Stimulated activated CD4-positive, alpha-beta T cell treated with anti-CD3 and anti-CD28 coated beads, Interleukin-1b, Interleukin-23, amount 100 ng/mL, for 1 hour (primary cell): Measurements from ENCODE around the gene PRDM10.
"Not testable (repeated sequence)": the region's sequence is repeated elsewhere in the genome, so short reads cannot be mapped to it uniquely, and the experiment has no call there.

Source experiments
- DNase-seq, 2 donors: peaks; one replicate each; pipeline ENCODE4 v3.0.0-alpha.2; 2020; ENCODE audit warnings: low read depth in 2 of 2

PRDM10 gene

DNA sequence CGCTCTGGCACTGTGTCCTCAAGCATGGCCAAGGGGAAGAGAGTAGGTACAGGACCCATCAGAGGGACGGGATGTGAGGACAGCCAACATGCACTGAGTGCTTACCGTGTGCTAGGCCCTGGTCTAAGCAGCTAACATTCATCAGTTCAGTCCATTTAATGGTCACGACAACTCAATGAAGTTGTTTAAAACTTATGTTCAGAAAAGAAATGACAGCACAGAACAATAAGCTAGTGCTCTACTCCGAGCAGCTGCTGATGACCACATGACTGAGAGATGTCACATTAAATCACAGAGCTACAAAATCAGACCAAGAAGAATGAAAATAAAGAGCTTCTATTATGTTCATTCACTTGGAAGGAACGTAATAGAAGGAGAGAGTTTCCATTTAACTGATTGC lies 26.3 kb downstream of the PRDM10 start:
- no peak for DNase-seq

DNA sequence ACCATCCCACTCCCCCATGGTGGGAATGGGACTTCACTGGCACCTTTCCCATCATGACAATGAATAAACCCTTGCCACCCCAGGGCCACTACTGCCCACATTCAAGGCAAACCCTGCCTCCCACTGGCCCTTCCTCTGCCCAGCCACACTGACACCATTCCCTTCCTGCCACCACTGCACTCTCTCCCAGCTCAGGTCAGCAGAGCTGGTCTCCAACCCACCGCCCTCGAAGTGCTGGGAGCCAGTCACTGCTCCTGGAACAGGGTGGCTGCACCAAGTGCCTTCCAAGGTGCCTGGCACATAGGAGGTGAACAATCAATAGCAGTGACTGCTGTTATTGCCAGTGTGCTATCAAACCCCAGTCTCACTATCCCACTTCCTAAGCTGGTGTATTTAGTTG lies 27.1 kb downstream of the PRDM10 start:
- no peak for DNase-seq

DNA sequence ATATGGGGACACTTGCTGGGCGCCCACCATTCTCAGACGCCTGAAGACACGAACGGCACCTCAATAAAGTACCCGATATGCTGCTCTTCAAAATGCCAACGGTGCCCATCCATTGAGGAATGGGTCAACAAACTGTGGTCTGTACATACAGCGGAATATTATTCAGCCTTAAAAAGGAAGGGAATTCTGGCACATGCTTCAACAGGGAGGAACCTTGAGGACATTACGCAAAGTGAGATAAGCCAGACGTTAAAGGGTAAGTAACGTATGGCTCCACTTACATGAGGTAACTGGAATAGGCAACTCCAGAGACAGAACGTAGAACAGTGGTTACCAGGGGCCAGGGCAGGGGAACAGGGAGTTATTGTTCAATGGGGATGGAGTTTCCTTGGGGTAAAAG lies 28.0 kb downstream of the PRDM10 start:
- no peak for DNase-seq

DNA sequence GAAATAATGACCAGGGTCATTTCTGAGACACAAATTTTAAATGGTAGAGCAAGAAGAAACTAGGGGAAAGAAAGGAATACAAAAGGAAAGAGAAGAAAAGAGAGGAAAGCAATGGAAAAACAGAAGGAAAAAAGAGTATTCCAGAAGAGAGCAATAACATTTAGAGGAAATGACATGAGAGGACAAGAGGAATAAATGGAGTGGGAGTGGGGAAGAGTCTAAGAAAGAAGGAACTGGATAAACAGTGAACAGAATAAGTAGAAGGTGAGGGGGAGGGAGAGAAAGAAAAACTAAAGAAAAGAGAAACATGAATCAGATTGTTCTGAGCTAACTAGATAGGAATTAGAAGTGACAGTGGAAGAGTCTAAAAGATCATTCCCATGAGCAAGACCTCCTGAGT lies 28.4 kb downstream of the PRDM10 start:
- DNase-seq: no peak

DNA sequence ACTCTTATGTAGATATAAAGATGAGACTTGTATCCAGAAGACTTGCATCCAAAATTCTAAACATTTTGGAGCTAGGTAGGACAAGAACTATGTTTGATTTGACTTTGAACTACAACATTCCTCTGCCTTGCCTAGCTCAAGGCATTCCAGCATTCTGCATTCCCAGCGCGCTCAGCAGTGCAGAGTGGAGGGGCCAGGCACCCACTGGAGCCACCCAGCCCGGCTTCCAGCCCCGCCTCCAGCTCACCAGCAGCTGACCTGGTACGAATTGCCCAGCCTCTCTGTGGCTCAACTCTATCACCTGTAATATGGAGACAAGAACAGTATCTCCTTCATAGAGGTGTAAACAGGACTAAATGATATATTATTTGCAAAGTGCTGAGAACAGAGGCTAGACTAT lies 28.8 kb downstream of the PRDM10 start:
- no peak for DNase-seq

DNA sequence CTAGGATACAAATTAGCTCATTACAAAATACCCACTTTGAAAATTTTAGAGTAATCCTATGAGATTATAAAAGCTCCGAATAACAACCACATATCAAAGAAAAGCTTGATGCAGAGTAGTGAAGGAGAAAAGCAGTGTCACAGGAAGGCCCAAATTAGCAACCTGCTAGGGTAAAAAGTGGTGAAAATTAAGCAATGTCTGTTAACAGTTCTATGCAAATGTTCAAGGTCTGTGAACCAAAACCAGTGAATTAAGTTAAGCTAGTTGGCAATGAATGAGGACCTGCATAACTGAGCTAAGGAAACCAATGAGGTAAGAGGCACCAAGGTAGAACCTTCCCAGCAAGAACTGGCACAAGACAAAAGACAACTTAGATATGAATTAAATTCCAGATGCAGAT lies 29.6 kb downstream of the PRDM10 start:
- DNase-seq: no peak

DNA sequence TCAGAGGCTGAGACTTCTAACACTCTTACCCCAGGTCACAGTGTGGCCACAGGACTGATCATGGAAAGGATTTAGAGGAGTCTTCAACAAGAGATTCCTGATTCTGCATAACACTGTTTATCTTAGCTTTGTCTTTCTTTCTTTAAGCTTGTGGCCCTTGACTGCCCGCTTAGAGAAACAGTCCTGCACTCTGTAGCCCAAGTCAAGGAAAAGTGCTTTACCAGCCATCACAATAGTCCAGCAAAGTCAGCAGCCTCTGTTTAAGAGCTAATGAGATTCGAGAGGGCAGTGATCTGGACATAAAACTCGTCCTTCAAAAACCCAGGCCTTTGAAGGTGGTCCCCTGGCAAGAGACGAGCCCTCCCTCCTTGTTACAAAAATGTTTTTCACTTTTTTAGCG lies 30.0 kb downstream of the PRDM10 start:
- no peak for DNase-seq

DNA sequence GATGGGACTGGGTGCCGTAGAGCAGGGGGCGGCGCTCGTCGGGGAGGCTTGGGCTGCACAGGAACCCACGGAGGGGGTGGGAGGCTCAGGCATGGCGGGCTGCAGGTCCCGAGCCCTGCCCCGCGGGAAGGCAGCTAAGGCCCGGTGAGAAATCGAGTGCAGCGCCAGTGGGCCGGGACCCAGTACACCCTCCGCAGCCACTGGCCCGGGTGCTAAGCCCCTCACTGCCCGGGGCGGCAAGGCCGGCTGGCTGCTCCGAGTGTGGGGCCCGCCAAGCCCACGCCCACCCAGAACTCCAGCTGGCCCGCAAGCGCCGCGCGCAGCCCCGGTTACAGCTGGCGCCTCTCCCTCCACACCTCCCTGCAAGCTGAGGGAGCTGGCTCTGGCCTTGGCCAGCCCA lies 30.8 kb downstream of the PRDM10 start:
- not testable (repeated sequence) for DNase-seq

DNA sequence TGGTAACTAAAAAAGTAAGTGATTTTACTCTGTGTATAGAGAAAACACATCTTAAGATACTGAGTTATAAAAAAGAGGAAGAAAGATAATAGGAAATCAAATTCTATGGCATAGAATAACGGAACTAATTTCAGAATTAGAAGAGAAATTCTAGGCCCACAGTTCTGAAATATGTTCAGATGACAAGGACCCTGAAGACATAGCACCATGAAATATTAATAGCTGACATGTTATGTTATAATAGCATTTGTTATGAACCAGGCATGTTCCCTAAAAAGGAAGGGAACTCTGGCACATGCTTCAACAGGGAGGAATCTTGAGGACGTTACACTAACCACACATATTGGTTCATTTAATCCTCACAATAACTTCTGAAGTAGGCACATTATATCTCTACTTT lies 32.7 kb downstream of the PRDM10 start:
- DNase-seq: no peak

DNA sequence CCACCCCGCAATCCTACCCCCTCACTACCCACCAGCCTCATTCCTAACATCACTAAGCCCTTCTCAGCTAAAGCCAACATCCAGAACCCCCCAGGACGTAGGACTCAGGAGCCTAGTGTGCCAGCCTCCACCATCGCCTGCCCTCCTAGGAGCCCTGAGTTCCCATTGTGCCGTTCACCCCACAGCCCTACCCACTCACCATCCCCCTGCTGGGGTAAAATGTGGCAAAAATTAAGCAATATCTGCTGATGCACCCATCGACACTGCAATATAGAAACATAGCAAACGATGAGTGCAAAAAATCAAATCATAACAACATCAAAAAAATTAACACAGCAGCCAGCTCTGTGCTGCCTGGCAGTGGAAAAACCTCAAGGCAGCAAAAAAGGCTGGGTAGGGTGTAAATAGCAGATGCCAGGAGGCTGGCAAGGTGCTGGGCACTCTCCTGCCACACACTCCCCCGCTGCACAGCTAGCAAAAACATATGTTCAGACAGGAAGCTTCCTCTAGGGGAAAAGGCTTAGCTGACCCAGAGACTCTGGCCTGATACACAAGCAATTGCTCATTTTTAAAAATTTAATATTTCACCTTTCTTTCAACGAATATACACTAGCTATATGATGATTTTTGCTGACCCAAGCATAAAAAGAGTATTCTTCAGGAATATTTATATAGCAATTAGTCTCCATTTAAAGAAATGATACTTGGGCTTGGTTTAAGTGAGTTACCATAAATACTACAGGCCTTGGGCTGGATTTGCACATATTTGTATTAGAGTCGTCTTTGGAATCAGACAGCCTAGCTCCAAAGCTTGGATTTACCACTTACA lies 33.8 kb downstream of the PRDM10 start:
- no peak for DNase-seq

DNA sequence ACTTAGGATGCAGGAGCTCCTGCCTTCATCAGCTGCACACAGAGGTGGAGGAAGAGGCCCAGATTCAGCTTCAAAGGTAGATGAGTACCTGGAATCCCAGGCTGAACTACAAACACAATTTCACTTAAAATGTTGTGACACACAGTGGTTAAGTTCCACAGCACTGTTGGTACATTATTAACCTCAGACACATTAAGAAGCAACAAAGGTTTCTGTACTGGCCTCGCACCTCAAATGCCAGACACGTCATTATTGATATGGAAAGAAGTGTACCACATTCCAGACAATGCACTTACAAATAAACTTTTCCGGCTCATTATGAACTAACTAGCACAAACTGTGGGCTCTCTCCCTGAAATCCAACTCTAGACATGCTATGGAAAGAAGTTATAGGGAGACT lies 34.6 kb downstream of the PRDM10 start:
- DNase-seq: no peak

DNA sequence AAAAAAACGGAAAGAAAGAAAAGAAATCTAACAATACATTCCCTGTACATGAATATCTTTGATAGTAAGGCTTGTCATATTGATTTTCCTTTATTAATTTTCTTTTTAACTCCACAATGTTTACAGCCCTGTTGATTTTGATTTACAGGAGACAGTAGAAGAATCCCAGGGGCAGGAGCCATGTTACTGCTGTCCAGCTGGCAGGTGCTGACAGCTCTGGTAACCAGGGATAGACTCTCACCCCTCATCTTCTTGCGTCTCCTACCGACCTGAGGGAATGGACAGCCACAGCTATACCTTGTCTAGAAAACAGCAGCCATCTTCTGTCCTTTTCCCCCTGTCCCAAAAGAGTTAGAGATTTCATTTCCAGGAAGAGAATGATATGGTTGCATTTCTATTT lies 37.4 kb downstream of the PRDM10 start:
- no peak for DNase-seq

DNA sequence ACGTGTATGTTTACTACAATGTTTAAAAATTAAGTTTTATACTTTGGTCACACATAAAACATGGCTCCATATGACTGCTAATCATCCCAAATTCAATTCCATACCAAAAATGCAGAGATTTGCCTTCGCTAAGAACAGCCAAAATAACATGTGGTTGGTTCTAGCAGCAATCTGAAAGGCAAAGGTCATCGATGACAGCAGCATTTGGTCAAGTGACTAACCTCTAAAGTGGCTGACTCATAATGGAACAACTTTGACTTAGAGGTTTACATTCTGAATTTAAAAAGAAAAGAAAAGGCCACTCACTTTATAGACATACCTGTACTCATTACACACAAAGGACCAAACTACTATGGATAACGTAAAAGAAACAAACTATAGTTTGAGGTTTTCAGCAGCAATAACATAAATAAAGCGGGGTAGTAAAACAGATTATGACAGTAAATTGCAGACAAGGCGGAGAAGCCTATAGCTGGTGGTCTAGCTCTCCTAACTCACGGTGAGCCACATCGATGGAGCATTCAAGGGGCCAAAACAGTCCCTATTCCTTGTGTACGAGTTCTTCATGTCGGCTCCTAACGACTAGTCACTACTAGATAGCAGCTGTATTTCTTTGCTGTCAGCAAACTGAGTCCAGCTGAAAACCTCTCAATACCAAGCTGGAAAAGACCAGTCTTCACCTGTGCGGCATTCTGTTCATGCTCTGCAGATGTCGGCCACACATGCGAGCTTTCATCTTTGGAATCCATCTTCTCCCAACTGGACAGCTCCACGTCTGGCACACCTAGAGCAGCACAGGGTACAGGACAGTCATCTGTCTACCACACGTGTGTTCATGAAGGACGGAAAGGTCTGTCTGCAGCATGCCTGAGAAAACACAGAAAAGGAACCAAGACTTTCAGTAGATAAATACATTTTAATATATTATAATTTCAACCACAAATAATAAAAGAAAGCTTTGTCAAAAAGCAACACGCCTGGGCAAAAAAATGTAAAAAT lies 42.1 kb downstream of the PRDM10 start:
- no peak for DNase-seq

DNA sequence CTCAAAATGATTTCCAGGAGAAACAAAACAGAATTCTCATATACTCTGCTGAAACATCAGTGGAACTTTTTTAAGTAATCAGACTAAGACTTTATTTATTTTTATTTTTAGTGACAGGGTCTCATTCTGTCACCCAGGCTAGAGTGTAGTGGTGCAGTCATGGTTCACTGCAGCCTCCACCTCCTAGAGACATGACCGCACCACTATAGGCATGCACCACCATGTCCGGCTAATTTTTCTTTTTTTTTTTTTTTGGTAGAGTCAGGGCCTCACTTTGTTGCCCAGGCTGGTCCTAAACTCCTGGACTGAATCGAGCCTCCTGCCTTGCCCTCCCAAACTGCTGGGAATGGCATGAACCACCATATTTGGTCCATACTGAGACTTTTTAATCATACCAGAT lies 42.9 kb downstream of the PRDM10 start:
- no peak for DNase-seq

DNA sequence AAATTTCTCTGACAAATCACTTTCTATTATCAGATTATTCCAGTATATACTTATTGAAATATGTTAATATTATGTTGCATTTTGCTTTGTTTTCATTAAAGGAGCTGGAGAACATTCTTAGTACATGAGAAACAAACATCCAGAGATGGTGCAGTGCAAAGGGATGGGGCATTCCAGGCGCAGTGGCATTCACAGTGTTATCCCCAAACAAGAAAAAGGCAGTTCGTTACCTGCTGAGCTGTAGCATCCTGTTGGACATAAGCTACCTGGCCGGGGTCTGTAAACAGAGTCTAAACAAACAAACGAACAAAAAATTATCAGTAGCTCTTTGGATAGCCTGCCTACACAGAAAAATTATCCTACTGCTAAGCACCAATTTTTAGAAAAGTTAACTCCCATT lies 47.4 kb downstream of the PRDM10 start:
- DNase-seq: no peak

DNA sequence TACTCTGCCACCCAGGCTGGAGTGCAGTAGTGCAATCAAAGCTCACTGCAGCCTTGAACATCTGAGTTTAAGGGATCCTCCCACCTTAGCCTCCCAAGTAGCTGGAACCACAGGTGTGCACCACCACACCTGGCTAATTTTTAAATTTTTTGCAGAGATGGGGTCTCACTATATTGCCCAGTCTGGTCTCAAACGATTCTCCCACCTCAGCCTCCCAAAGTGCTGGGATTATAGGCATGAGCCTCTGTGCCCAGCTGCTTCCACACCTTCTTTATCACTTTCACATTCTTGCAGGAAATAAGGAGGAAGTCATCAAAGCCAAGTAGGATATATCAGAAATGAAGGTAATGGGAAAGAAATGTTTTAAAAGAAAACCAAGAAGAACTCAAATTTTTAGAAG lies 47.9 kb downstream of the PRDM10 start:
- not testable (repeated sequence) for DNase-seq

DNA sequence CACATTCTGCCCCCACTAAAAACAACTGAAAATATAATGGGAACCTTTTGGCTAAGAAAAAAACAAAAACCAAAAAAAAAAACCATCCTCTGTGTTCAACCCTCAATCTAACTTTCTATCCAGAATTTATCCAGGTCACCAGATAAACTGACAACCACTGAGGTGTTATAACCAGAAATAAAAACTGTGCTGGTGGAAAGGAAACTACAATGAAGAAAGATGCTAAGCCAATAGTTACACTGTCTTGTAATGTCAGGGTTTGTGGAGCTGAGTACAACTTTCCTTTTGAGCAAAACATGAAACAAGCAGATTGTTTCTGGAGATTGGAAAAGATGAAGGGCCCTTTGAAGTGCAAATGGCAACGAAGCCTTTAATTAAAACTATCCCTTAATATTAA lies 50.8 kb downstream of the PRDM10 start:
- DNase-seq: no peak

DNA sequence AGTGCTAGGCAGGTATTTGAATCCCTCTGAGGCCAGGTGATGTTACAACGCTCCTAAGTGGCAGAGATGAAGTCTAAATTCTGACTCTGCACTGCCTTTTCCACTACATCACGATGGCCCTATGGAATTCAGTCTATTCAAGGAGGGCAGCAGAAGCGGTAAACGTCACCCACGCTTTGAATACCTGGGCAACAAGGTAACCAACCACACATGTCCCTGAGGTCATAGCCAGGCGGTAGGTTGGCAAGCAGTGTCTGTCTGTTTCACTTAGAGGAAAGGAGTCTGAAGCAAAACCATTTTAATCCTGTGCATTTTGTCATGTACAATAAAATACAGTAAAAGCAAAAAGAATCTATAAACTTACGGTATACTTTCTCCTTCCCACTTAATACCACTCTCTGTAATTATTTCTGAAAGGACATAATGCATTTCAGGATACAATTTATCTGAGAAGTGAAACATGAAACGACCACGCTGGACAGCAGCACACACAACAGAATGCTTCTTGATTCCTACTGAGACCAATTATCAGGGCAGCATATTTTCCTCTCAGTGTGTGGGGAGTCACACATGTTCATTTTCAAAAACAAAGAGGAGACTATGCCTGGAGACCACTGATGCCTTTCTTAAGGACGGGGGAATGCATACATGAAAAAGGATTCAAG lies 51.3 kb downstream of the PRDM10 start:
- no peak for DNase-seq

DNA sequence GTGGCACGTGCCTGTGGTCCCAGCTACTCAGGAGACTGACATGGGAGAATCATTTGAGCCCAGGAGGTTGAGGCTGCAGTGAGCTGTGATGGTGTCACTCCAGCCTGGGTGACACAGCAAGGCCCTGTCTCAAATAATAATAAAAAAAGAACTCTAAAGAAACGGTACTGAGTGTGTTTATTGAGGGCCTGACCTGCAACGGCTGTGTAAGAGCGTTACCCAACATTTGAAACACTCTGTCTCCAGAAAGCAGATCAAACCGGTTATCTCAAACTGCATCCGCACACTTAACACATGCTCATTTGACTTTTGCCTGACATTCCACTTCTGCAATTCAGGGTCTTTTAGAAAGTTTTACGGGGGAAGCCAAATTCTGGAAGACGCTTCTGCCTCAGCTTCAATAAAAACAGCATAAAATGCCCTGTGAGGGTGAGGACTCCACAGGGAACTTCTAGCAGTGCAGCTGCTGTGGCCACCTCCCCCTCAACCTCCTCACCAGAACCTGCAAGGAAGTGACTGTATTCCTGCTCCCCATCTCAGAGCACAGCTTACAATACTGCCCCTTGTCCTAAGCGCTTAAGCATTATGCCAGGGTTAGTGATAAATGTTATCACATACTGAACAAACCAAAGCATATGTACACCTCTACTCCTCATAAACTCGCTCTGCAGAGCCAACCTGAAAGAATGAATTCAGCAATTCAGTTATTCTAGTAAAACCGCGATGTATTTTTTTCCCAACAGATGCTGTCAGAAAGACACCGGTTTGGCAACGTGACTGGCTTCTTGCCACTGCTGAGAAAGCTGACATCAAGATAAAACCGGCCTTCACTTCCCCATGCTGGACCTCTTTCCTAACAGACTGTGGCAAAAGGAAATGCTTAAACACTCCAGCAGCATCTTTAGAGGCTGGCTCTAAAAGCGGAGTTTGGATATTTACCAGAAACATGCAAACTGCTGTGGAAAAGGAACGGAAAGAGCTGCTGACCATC lies 52.2 kb downstream of the PRDM10 start:
- no peak for DNase-seq

DNA sequence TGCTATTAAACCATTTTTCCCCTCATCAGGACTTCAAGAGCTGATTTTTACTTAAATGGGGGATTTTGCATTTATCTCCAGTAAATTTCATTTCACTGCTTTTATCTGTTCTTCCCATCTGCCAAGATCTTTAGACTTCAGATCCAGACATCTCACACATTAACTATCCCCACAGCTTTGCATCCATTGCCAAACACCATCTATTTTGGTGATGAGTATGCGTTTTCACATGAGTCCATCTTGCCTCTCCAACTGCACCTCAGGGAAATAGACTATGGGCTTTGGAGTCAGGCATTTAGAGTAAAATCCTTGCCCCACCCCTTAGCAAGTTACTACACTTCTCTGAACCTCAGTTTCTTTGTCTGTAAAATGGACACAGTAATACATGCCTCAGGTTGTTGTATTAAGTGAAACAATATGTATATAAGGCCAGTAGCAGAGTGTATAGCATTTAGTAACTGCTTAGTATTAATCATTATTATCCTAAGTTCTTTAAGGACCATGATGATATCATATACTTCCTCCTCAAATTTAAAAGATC lies 53.6 kb downstream of the PRDM10 start:
- no peak for DNase-seq

DNA sequence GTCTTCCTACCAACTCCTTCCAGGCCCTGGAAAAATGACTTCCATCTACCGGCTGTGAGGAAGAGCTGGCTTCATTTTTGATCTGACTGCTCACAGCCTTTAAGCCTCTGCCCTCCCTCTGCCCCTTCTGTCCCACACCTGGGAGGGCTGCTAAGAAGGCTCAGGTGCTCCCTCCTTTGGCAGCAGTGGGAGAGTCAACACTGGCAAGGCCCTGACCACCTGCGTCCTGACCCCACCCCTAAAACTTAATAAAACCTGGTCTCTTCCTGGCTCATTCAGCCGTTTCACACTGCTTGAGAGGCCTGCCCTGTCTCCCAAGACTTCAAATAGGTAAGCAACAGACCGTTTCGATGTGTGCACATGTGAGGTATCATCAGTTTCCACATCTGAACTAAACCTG lies 55.2 kb downstream of the PRDM10 start:
- DNase-seq: no peak
